Measurements from ENCODE around the gene RASSF1. TPM values are rescaled to one million over a fixed set of nuclear protein-coding genes. Genes with fewer than 3 reads are reported as not detected.

RASSF1 gene
- total and polyA plus RNA-seq, 10 of the 15 experiments (the other 5 are each of a cell fraction or from before 2014, with no cell fraction given), result 4.4 to 59.6 (median 37.2) TPM

- TF ChIP-seq SP1 (IDR thresholded peaks at IDR 0.05; ENCODE audit: low read depth, low read length) (no peak), ZBTB33 (IDR thresholded peaks at IDR 0.05) (no peak), USF2 (IDR thresholded peaks at IDR 0.05; ENCODE audit: borderline replicate concordance, low read depth, low read length) (no peak)
These were observed 38.1 kb upstream of the RASSF1 start (continued) for GRCh38 chr3:50378757-50379156.

GRCh38 chr3:50378024-50378423, 37.4 kb upstream of the RASSF1 start:
- Histone ChIP-seq H4K20me1 (ENCODE audit: control insufficient read depth, insufficient read depth) (no peaks in the 10 kb centered on the region), H3K4me1 (ENCODE audit: control insufficient read depth, insufficient read depth, low read length) (no peaks in the 10 kb centered on the region), H3K9ac (ENCODE audit: control insufficient read depth, insufficient read depth, low read length) (no peak overlapping the region), H3K27ac (ENCODE audit: control insufficient read depth, insufficient read depth) (no peak overlapping the region), H2AFZ (ENCODE audit: control insufficient read depth, low read depth, low read length) (no peak overlapping the region), H3K4me3 (no peak overlapping the region), H3K27me3 (replicated peaks in 1 of 2; ENCODE audit: control insufficient read depth in 2 of 2, insufficient read depth in 2 of 2, low read length in 1 of 2) (no peaks in the 10 kb centered on the region), H3K4me2 (ENCODE audit: control insufficient read depth, insufficient read depth) (no peak overlapping the region), H3K79me2 (ENCODE audit: control insufficient read depth, insufficient read depth, low read length) (no peaks in the 10 kb centered on the region), H3K36me3 (ENCODE audit: control insufficient read depth in 2 of 2, insufficient read depth in 2 of 2, low read length in 1 of 2) (no peaks in the 10 kb centered on the region), H3K9me3 (replicated peaks; ENCODE audit: control insufficient read depth, insufficient read depth, low read length) (no peaks in the 10 kb centered on the region)
- no TSS peak for BruUV-seq (replicated peaks)
- TF ChIP-seq GABPA (IDR thresholded peaks at IDR 0.05; ENCODE audit: low read depth) (no peak), BRCA1 (IDR thresholded peaks at IDR 0.05; ENCODE audit: low read depth, low read length) (no peak), TBL1XR1 (IDR thresholded peaks at IDR 0.05; ENCODE audit: low read depth, low read length) (no peak), BCLAF1 (IDR thresholded peaks at IDR 0.05) (no peak), E2F4 (IDR thresholded peaks at IDR 0.05; ENCODE audit: low read depth, low read length) (no peak), CEBPZ (IDR thresholded peaks at IDR 0.05; ENCODE audit: low read depth, low read length) (no peak), IRF3 (IDR thresholded peaks at IDR 0.05) (no peak), CREM (IDR thresholded peaks at IDR 0.05; ENCODE audit: low read depth) (no peak), PAX5 (IDR thresholded peaks at IDR 0.05; ENCODE audit: borderline replicate concordance, low read depth, low read length) (no peak)
- ChIA-PET POLR2A (no interaction called here), RAD21 (ENCODE audit: unreplicated experiment) (no interaction called here), SMC1A (ENCODE audit: uncharacterized antibody, unreplicated experiment) (no interaction called here), CTCF (no interaction called here)
- DNase-seq (ENCODE audit: low read depth, low spot score) (no peak), FAIRE-seq (no peak), ATAC-seq (no peak)
- in situ Hi-C loops (cut with MboI), result no loop called here
- intact Hi-C loops (cut with micrococcal nuclease; ENCODE audit: unreplicated experiment), result no loop called here
- 29% methylated on average over 6 of the region's 6 CpGs for WGBS (ENCODE audit: insufficient coverage, insufficient replicate concordance, low lambda C conversion rate, missing lambda C conversion rate)

Data from GM12878 (cell line).